Mammary epithelial cell (primary cell): ENCODE measurements around the gene ETV1.

Experiments
- CTCF ChIP-seq, 2 donors: IDR thresholded peaks in 1 of 2; conservative IDR thresholded peaks in 1 of 2; 2 replicates each; pipeline ENCODE4 v1.5.1; 2011 to 2012; ENCODE audit warnings: inconsistent platforms in 2 of 2, low read length in 2 of 2, mild to moderate bottlenecking in 2 of 2, control low read depth in 1 of 2, low read depth in 1 of 2; ENCODE audit not compliant: insufficient read depth in 1 of 2; ENCODE audit errors: extremely low read depth in 1 of 2
- EZH2 ChIP-seq: IDR thresholded peaks from 2 replicates; pipeline ENCODE4 v1.6.1; 2012; ENCODE audit warnings: low read length, inconsistent platforms, borderline replicate concordance

- TF ChIP-seq CTCF (conservative IDR thresholded peaks at IDR 0.05 in 1 of 2, IDR thresholded peaks at IDR 0.05 in 1 of 2; ENCODE audit: extremely low read depth in 1 of 2, insufficient read depth in 1 of 2, low read depth in 1 of 2, low read length in 2 of 2): no peak
- TF ChIP-seq EZH2: no peak
Measured at GRCh38 chr7:13948019-13948801, 41.3 kb downstream of the ETV1 start.
